Caki2 (cell line): ENCODE measurements around the gene KRTAP20-2. TPM values are rescaled to one million over a fixed set of nuclear protein-coding genes. Genes with fewer than 3 reads are reported as not detected.

ENCODE experiments used
- DNase-seq: peaks from one replicate; pipeline ENCODE4 v3.0.0-alpha.2; 2015; ENCODE audit warnings: low read depth
- in situ Hi-C: cut with HindIII; loops from 2 replicates; pipeline ENCODE4 v1.10.0; 2016; ENCODE audit warnings: low sequenced_read_pairs, low pct_unique_long_range_greater_than_20kb, mixed read lengths
- total RNA-seq: library from RNA; depleted of rRNA; stranded (reverse); fragments of >200 nt; shearing (Covaris generic); gene quantifications from 2 replicates; pipeline ENCODE4 v1.2.3, GENCODE V29; 2014; ENCODE audit warnings: low replicate concordance; rRNA removed

The KRTAP20-2 gene
- total RNA-seq, 1 experiment from 2014 or later, result not detected

GRCh38 chr21:30652891-30653290 is 17.9 kb downstream of the KRTAP20-2 start:
- DNase-seq, result no peak
- in situ Hi-C loops, result no loop called here

GRCh38 chr21:30668776-30669175 is 33.8 kb downstream of the KRTAP20-2 start:
- DNase-seq, result no peak
- in situ Hi-C loops, result no loop called here

DNA sequence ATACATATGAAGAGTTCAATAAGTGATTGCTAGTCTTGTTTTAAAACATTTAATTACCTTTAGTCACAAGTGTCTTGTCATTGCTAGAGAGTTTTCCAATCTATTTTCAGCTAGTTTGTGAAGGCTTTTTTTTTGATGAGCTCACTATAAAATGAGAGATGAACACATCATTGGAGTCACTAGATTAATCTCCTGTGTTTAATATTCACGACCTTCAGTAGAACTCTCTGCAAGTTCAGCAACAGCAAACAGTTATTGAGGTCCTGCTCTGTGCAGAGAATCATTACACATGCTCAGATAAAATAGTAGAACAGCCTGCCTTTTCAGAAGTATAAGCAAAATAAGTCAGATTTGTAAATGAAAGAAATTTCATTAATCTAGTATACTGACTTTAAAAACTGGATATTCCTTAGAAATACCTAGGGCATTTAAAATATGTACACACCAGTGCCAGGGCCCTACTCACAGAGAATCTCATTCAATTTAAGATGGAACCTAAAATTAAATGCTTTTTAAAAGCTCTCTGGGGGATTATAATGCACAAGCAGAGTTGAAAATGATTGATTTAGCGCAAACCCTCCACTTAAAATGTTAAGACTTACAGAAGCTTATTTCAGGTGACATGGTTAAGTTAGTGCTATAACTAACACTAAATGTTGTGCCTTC is 38.1 kb downstream of the KRTAP20-2 start:
- DNase-seq, result no peak
- in situ Hi-C loops, result no loop called here

GRCh38 chr21:30674312-30674711 is 39.3 kb downstream of the KRTAP20-2 start:
- no peak for DNase-seq
- in situ Hi-C loops, result no loop called here

DNA sequence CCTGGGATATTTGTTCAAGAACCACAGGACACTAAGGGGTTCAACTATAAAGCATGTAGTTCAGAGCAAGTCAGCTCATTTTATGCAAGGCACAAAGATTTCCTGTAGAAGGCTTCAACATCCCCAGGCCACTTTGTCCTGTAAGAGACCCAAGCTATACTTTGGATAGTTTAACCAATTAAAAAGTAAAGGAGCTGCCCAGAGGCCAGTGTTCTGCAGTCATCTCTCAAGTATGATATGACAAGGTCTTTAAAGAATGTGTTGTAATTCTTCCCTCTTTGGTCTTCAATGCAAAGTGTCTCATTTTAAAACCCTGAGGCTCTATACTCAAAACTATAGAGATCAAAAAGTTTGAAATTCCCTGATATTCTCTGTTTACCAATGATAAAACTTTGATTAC is 41.7 kb downstream of the KRTAP20-2 start:
- no peak for DNase-seq
- in situ Hi-C loops, result no loop called here

- in situ Hi-C loops, result no loop called here
Measured at GRCh38 chr21:30680586-30680985, 45.6 kb downstream of the KRTAP20-2 start.

DNA sequence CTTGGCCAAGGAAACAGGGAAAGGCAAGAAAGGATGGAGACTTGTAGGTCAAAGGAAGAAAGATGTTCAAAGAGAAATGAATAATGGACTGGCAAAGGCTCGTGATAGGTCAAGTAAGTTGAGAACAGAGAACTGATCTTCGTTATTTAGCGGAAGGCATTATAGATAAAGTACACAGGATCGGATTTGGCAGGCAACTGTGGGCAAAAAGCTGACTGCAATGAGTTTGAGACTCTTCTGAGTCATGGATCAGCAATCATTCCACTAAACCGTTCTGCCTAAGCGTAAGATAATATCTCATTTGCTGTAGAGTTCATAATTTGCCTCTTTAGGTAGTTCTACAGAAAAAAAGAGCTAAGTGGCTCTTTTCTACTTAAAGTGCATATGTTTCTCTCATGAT is 49.5 kb downstream of the KRTAP20-2 start:
- in situ Hi-C loops, result no loop called here
- no peak for DNase-seq

More at GRCh38 chr21:30680586-30680985, 45.6 kb downstream of the KRTAP20-2 start:
- no peak for DNase-seq

Other genes starting within 250 kb of the KRTAP20-2 start
- gene KRTAP13-1, start 239.2 kb upstream of the KRTAP20-2 start, total RNA-seq, result not detected in 2 replicates
- gene KRTAP13-3, start 209.3 kb upstream of the KRTAP20-2 start, total RNA-seq, result not detected in 2 replicates
- gene KRTAP13-4, start 205.0 kb upstream of the KRTAP20-2 start, total RNA-seq, result not detected in 2 replicates
- not detected in 2 replicates for gene KRTAP15-1, start 194.9 kb upstream of the KRTAP20-2 start, total RNA-seq
- gene KRTAP19-1, start 154.8 kb upstream of the KRTAP20-2 start, total RNA-seq, result not detected in 2 replicates
- gene KRTAP19-2, start 147.8 kb upstream of the KRTAP20-2 start, total RNA-seq, result not detected in 2 replicates
- gene KRTAP19-3, start 143.2 kb upstream of the KRTAP20-2 start, total RNA-seq, result not detected in 2 replicates
- gene KRTAP19-4, start 138.0 kb upstream of the KRTAP20-2 start, total RNA-seq, result not detected in 2 replicates
- gene KRTAP19-5, start 133.1 kb upstream of the KRTAP20-2 start, total RNA-seq, result not detected in 2 replicates
- gene KRTAP19-6, start 93.3 kb upstream of the KRTAP20-2 start, total RNA-seq, result not detected in 2 replicates
- gene KRTAP19-7, start 73.9 kb upstream of the KRTAP20-2 start, total RNA-seq, result not detected in 2 replicates
- gene KRTAP22-2, start 44.8 kb upstream of the KRTAP20-2 start, total RNA-seq, result not detected in 2 replicates
- gene KRTAP6-3, start 42.8 kb upstream of the KRTAP20-2 start, total RNA-seq, result not detected in 2 replicates
- gene KRTAP6-2, start 36.3 kb upstream of the KRTAP20-2 start, total RNA-seq, result not detected in 2 replicates
- not detected in 2 replicates for gene KRTAP22-1, start 34.1 kb upstream of the KRTAP20-2 start, total RNA-seq
- not detected in 2 replicates for gene KRTAP6-1, start 21.3 kb upstream of the KRTAP20-2 start, total RNA-seq
- gene KRTAP20-1, start 18.8 kb upstream of the KRTAP20-2 start, total RNA-seq, result not detected in 2 replicates
- not detected in 2 replicates for gene KRTAP20-4, start 14.6 kb upstream of the KRTAP20-2 start, total RNA-seq
- not detected in 2 replicates for gene KRTAP20-3, start 7.7 kb downstream of the KRTAP20-2 start, total RNA-seq
- not detected in 2 replicates for gene KRTAP21-3, start 83.6 kb downstream of the KRTAP20-2 start, total RNA-seq
- not detected in 2 replicates for gene KRTAP21-2, start 112.1 kb downstream of the KRTAP20-2 start, total RNA-seq
- not detected in 2 replicates for gene KRTAP21-1, start 120.2 kb downstream of the KRTAP20-2 start, total RNA-seq
- not detected in 2 replicates for gene KRTAP8-1, start 178.1 kb downstream of the KRTAP20-2 start, total RNA-seq
- not detected in 2 replicates for gene KRTAP7-1, start 194.6 kb downstream of the KRTAP20-2 start, total RNA-seq
- not detected in 2 replicates for gene KRTAP11-1, start 246.4 kb downstream of the KRTAP20-2 start, total RNA-seq